ENCODE data around the gene CCL2.

CCL2 gene

GRCh38 chr17:34242587-34243363 is 12.3 kb upstream of the CCL2 start:
- DNase-seq, result no peak

DNA sequence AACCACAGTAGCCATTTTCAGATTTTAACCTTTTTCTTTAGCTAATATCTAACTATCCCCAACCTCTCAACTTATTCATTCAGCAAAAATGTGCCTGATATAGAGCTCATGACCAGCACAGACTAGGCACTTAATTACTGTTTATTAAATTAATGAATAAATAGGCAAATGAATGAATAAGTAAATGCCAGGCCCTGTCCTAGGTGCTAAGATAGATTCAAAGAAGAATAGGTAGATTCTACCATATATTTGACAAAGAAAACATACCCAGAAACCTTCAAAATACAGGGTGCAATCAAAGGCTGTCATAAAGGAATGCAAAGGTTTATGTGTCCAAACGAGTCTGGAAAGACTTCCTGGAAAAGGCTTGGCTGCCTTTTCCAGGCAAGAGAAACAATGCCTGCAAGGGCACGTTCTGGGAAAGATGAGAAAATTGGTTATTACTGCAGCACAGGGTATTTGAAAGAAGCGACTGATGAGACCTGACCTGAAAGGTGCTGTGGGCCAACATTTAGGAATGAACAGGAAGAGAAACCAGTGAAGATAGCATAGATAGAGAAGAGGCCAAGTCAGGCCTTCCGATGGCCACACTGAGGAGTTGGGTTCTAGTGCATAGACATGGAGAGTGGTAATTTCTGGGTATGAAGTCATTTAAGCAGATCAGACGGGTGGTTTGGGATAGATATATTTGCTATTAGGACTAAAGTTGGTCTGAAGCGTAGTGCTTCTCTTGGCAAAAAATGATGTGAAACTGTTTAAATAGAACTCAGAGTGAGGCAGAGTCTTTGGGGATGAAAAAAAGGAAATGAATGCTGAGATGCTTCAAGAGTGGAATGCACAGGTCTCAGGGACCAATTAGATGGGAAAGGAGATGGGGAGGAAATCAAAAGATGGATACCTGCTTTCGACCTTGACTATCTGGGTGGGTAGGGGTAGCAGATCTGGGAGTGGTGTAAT is 11.4 kb upstream of the CCL2 start:
- DNase-seq, result no peak

DNA sequence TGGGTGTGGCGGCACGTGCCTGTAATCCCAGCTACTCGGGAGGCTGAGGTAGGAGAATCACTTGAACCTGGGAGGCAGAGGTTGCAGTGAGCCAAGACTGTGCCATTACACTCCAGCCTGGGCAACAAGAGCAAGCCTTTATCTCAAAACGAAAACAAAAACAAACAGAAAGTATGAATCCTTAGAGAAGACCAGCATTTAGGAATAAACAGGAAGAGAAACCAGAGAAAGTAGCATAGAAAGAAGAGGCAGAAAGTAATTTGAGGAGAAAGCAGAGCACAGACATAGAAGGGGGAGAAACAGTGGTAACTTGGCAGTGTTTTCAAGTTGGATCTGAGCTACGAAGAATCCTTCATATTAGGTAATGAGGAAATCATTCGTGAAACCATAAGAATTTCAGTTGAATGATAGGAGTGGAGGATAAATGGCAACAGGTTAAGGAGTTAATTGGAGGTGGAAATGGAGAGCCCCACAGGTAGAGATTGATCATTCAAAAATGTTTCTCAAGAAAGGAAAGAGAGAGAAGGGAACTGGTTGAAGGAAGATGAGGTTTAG is 9.7 kb upstream of the CCL2 start:
- no peak for DNase-seq

GRCh38 chr17:34246446-34246845 is 8.6 kb upstream of the CCL2 start:
- no peak for DNase-seq

- no peak for DNase-seq
Measured at GRCh38 chr17:34246881-34247280, 8.2 kb upstream of the CCL2 start.

DNA sequence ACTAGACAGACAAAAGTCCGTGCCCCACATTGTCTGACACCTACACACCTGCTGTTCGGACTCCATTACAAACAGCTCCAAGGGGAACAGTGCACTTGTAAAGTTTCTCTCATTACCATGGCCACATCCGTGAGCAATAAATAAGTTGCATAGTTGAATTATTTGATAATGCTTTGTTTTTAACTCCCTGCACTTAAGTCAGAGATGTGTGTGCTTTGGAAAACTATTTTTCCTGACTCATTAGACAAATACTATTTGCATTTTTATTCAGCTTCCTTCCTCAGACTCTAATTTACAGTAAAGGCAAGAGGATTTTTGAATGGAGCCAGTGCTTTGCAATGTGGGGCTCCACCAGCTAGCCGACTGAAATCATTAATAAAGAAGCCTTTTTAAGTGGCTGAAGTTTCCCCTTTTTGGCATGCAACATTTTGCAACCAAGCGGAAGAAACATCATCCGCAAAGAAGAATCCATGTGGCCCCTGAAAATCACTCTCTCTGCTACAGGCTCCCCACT is 6.5 kb upstream of the CCL2 start:
- DNase-seq, result peak; percentile 59

DNA sequence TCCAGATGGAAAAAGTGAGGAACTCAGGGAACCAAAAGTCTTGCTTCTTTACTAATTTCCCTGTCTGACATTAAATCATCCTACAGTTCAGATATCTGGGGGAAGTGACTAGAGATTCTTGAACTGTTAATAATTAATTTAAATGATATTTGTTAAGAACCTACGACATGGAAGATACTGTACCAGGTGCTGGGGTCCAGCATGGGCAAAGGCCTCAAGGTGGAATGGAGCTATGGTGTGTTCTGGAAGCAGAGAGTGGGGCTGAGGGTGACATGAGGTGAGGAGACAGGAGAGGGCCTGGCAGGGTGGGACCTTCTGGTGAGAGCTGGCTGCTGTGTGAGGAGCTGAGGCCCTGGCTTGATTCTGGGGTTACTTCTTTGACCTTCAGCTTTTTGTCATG is 6.0 kb upstream of the CCL2 start:
- DNase-seq, result no peak

DNA sequence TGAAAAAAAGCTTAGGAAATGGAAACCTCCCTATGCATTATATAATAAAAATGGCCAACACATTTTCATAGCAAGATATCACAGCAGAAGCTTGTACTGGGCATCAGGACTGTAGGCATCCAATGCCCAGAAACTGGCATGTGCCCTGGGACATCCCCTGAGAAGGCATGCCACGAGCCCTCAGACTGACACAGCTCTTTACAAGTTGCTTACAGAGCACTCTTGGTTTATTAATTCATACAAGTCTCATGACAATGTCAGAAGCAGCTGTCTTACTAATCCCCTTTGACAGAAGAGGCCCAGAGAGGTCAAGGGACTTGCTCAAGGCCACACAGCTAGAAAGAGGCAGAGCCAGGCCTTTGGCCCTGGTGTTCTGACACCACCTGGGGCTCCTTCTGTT is 5.6 kb upstream of the CCL2 start:
- DNase-seq, result no peak

- no peak for DNase-seq
Measured at GRCh38 chr17:34251186-34251585, 3.9 kb upstream of the CCL2 start.

GRCh38 chr17:34252095-34252443 is 3.0 kb upstream of the CCL2 start:
- no peak for DNase-seq

DNA sequence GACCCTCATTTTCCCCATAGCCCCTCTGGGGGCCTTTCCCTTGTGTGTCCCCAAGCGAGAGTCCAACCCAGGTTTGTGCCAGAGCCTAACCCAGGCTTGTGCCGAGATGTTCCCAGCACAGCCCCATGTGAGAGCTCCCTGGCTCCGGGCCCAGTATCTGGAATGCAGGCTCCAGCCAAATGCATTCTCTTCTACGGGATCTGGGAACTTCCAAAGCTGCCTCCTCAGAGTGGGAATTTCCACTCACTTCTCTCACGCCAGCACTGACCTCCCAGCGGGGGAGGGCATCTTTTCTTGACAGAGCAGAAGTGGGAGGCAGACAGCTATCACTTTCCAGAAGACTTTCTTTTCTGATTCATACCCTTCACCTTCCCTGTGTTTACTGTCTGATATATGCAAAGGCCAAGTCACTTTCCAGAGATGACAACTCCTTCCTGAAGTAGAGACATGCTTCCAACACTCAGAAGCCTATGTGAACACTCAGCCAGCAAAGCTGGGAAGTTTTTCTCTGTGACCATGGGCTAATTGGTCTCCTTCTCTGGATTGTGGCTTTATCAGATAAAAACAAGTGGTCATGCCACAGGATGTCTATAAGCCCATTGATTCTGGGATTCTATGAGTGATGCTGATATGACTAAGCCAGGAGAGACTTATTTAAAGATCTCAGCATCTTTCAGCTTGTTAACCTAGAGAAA is 2.5 kb upstream of the CCL2 start:
- peak; percentile 95 for DNase-seq

DNA sequence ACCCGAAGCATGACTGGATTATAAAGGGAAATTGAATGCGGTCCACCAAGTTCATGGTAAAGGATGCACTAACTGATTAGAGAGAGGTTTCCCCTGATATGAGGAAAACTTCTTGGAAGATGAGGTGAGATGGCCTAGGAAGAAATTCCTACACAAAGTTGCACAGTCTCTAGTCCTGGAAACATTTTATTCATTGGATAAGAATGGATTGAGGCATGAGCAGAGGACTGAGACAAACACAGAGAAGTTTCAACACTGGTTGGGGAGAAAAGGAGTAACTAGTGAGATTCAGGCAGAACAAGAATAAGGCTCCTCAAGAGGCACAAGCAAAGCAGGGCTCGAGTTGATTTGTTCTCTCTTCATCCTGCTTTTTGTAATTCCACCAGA is 2.0 kb upstream of the CCL2 start:
- DNase-seq, result no peak

GRCh38 chr17:34254146-34254545 is 939 bp upstream of the CCL2 start:
- peak; percentile 93 for DNase-seq

GRCh38 chr17:34255381-34255732 is 272 bp downstream of the CCL2 start:
- DNase-seq, result peak; percentile 29

GRCh38 chr17:34255841-34256240 is 756 bp downstream of the CCL2 start:
- no peak for DNase-seq

GRCh38 chr17:34257299-34257985 is 2.4 kb downstream of the CCL2 start:
- DNase-seq, result no peak

DNA sequence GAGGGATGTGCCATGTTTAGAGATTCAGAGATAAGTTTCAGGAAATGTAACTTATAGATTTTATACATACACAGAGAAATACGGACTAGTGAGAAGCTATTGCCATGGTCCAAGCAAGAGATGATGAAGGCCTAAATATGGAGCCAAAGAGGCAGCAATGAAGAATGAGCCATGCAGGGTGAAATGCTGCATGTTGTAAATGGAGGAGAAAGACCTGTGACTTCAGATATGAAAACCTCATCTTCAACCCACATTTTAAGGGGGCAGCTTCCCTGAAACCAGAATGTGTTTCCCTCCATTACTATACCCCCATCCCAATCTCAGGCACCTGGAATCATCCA is 2.9 kb downstream of the CCL2 start:
- DNase-seq, result no peak

- DNase-seq, result peak; percentile 51
Measured at GRCh38 chr17:34259146-34259545, 4.1 kb downstream of the CCL2 start.

GRCh38 chr17:34260861-34261260 is 5.8 kb downstream of the CCL2 start:
- no peak for DNase-seq

- no peak for DNase-seq
Measured at GRCh38 chr17:34261568-34262337, 6.7 kb downstream of the CCL2 start.

DNA sequence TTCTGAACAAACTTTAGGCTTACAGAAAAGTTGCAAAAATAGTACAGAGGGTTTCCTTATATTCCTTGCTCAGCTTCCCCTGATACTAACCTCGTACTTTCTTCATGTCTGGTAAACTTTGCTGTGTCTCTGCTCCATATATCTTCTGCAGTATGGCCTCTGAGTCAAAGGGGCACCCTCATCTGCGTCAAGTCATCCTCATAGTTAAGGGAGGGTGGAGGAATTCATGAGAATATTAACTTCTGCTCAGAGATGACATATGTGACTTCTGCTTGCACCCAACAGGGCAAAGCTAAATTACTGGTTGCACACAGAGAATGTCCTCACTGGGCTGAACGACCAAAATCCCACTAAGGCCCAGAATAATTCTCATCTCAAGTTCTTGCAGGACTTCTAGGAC is 10.6 kb downstream of the CCL2 start:
- DNase-seq, result no peak

GRCh38 chr17:34269969-34270368 is 14.9 kb downstream of the CCL2 start, which contains the start of gene CCL7:
Gene CCL7, plus strand, starts transcription at chr17:34270221. Its CDS starts 70 bp downstream, at chr17:34270291.
- DNase-seq, result peak; percentile 63

Measured in fibroblast of upper back skin (primary cell).